ENCODE results near the gene TM9SF2. TPM values are rescaled to one million over a fixed set of nuclear protein-coding genes. Genes with fewer than 3 reads are reported as not detected.
A peak's percentile ranks its signal among the peaks of the same experiment; 100 is the strongest.

The TM9SF2 gene
- total and polyA plus RNA-seq, 4 experiments from 2014 or later = 60.0 to 126 (median 83.1) TPM

DNA sequence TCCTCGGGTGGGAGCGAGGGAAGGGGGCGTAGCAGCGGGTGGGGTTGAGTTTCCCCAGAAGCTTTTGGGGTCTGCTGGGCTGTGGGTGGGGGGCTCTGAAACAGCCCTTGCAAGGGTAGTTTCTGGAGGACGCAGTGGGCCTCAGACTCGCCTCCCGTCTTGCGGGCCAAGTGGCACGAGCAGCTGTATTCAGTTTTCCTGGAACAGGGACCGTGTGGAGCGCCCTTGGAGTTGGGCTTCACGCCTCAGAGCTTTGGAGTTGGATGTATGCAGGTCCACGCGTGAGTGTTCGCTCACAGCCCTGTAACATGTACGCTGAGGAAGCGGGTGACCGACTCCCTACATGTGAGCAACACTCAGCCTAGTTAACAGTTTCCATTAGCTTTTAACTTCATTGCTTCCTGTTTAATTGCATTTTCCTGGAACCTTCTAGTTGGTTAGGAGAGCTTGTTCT, 603 bp downstream of the TM9SF2 start:
- CTCF ChIA-PET (ENCODE audit: partially characterized antibody) = interaction anchor here (0.9 to 2.8 kb wide), 13 partner anchors 10 to 244 kb away, joined by 3 to 21 read pairs (median 4); partner anchors contain the start of gene GPR18
- Mint-ChIP-seq H3K4me1 (peaks cover 49 to 94% (median 72%) of the 10 kb centered on the region in 4 donors), H3K36me3 (peaks cover 3 to 23% of the 10 kb centered on the region in 2 donors), H3K9me3 (peaks cover 0 to 5% (median 0%) of the 10 kb centered on the region in 8 donors), H3K4me3 (peak overlapping the region; percentile 89 to 99 (median 98)), H3K27ac (peak overlapping the region; percentile 98 to 99 (median 98)), H3K27me3 (no peaks in the 10 kb centered on the region)
- H3K27me3 ChIP-seq (ENCODE audit: insufficient read depth, low read length) = no peaks in the 10 kb centered on the region
- peak overlapping the region; percentile 57 to 72 for H3K4me3 ChIP-seq (ENCODE audit: low read length in 2 of 2)
- peak in 3 of 5 donors; percentile 4 to 53 (median 23) for DNase-seq
- peaks cover 86% of the 10 kb centered on the region for H3K4me1 ChIP-seq (ENCODE audit: insufficient read depth, low read length)
- no peaks in the 10 kb centered on the region for H3K9me3 ChIP-seq (ENCODE audit: control insufficient read depth in 1 of 2, low read length in 2 of 2)
- H3K27ac ChIP-seq (ENCODE audit: low read depth, low read length) = peak overlapping the region; percentile 86
- POLR2A ChIA-PET (ENCODE audit: partially characterized antibody) = interaction anchor here (0.8 to 2.6 kb wide), 23 partner anchors 9 to 316 kb away, joined by 3 to 16 read pairs (median 4); partner anchors contain the start of genes CLYBL and UBAC2
- H3K36me3 ChIP-seq (ENCODE audit: insufficient read depth, low read length) = no peaks in the 10 kb centered on the region
- intact Hi-C loops (cut with micrococcal nuclease) = loop anchor here (2.0 to 5.0 kb wide), 3 partner anchors 17 to 325 kb away; no protein-coding TSS in a partner anchor

DNA sequence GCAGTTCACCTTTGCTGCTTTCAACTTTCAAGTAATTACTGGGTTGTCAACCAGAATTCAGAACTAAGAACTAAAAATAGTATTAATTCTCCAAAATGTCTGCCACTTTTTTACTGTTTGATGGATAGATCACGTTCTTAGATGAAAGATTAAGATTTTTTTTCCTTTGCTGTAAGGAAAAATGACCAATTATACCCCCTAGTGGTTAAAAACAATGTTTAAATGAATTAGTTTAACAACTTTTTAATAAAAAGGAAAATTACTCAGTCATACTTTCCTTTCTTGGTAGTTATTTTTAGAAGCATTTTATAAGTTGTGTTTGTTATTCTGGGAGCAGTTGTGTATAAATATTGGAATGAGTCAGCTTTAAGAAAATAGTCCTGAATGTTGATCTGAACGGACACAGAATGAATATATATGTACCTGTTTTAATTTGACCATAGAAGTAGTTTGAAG, 4.6 kb downstream of the TM9SF2 start:
- Mint-ChIP-seq H3K4me1 (peaks cover 53 to 89% (median 69%) of the 10 kb centered on the region in 4 donors), H3K27ac (peak overlapping the region in 4 of 7 donors; percentile 45 to 86 (median 62)), H3K27me3 (no peaks in the 10 kb centered on the region), H3K4me3 (peak overlapping the region in 7 of 8 donors; percentile 2 to 50 (median 40)), H3K9me3 (peaks cover 0 to 5% (median 0%) of the 10 kb centered on the region in 8 donors), H3K36me3 (peaks cover 33 to 44% of the 10 kb centered on the region in 2 donors)
- H3K4me1 ChIP-seq (ENCODE audit: insufficient read depth, low read length) = peaks cover 64% of the 10 kb centered on the region
- peak in 4 of 5 donors; percentile 32 to 45 (median 33) for DNase-seq
- no peaks in the 10 kb centered on the region for H3K9me3 ChIP-seq (ENCODE audit: control insufficient read depth in 1 of 2, low read length in 2 of 2)
- ChIA-PET POLR2A (ENCODE audit: partially characterized antibody) (interaction anchor here (1.2 to 1.3 kb wide), 2 partner anchors 10 to 101 kb away, joined by 4 read pairs; partner anchors contain the start of gene CLYBL), CTCF (ENCODE audit: partially characterized antibody) (interaction anchor here (0.6 to 6.3 kb wide), 19 partner anchors 10 to 236 kb away, joined by 3 to 58 read pairs (median 4); no protein-coding TSS in a partner anchor)
- peaks cover 12% of the 10 kb centered on the region for H3K36me3 ChIP-seq (ENCODE audit: insufficient read depth, low read length)
- intact Hi-C loops (cut with micrococcal nuclease) = loop anchor here (1.0 kb wide), 1 partner anchor 64 kb away; no protein-coding TSS in a partner anchor
- H3K27ac ChIP-seq (ENCODE audit: low read depth, low read length) = no peak overlapping the region
- no peak overlapping the region for H3K4me3 ChIP-seq (ENCODE audit: low read length in 2 of 2)
- H3K27me3 ChIP-seq (ENCODE audit: insufficient read depth, low read length) = no peaks in the 10 kb centered on the region

DNA sequence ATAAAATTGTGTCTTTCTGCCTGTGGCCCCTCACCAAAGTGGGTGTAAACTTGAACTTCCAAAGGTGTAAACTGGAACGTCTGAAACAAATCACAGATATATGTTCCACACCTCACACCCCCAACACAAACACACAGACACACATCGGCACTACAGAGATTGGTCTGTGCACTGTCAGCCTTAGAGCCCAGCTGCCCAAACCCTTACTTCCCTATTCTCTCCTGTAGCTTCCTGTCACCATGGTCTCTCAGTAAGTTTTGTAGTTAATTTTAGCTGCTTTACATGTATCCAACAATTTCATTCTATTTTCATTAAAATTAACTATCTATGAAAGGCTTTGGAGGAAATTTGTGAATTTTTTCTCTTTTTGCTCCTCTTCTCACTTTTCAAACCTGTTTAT, 5.4 kb downstream of the TM9SF2 start:
- Histone ChIP-seq H3K4me1 (ENCODE audit: insufficient read depth, low read length) (peaks cover 71% of the 10 kb centered on the region), H3K36me3 (ENCODE audit: insufficient read depth, low read length) (peaks cover 12% of the 10 kb centered on the region), H3K4me3 (ENCODE audit: low read length in 2 of 2) (no peak overlapping the region), H3K9me3 (ENCODE audit: control insufficient read depth in 1 of 2, low read length in 2 of 2) (no peaks in the 10 kb centered on the region), H3K27me3 (ENCODE audit: insufficient read depth, low read length) (no peaks in the 10 kb centered on the region), H3K27ac (ENCODE audit: low read depth, low read length) (no peak overlapping the region)
- Mint-ChIP-seq H3K27ac (peak overlapping the region in 5 of 7 donors; percentile 21 to 74 (median 62)), H3K27me3 (no peaks in the 10 kb centered on the region), H3K4me3 (peak overlapping the region in 4 of 8 donors; percentile 8 to 44 (median 39)), H3K4me1 (peaks cover 59 to 89% (median 72%) of the 10 kb centered on the region in 4 donors), H3K36me3 (peaks cover 40 to 44% of the 10 kb centered on the region in 2 donors), H3K9me3 (peaks cover 0 to 5% (median 0%) of the 10 kb centered on the region in 8 donors)
- intact Hi-C loops (cut with micrococcal nuclease) = no loop called here
- ChIA-PET POLR2A (ENCODE audit: partially characterized antibody) (interaction anchor here (0.7 to 1.1 kb wide), 3 partner anchors 8 to 10 kb away, joined by 3 to 4 read pairs (median 3); no protein-coding TSS in a partner anchor), CTCF (ENCODE audit: partially characterized antibody) (interaction anchor here (0.6 to 6.3 kb wide), 18 partner anchors 10 to 1083 kb away, joined by 3 to 58 read pairs (median 4); no protein-coding TSS in a partner anchor)
- DNase-seq = no peak

DNA sequence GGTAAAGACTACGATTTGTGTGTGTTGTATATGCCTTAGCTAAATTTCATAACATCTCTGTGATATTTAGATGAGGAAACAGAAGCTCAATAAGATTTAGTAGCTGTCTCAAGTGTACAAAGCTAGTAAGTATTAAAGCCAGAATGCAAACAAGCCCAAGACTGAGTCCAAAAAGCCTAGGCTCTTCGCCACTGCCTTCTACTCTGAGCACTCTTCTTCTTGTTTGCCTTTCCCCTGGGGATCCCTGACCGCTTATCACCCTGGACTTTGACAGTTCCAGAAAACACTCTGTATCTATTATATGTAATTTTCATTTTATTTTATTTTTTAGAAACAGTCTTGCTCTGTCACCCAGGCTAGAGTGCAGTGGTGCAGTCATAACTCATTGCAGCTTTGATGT, 5.8 kb downstream of the TM9SF2 start:
- ChIA-PET POLR2A (ENCODE audit: partially characterized antibody) (interaction anchor here (1.0 to 1.1 kb wide), 2 partner anchors 8 to 9 kb away, joined by 3 to 4 read pairs; no protein-coding TSS in a partner anchor), CTCF (ENCODE audit: partially characterized antibody) (interaction anchor here (0.6 to 6.3 kb wide), 16 partner anchors 9 to 1083 kb away, joined by 3 to 58 read pairs (median 4); no protein-coding TSS in a partner anchor)
- Mint-ChIP-seq H3K4me3 (peak overlapping the region in 3 of 8 donors; percentile 8 to 41 (median 19)), H3K27me3 (no peaks in the 10 kb centered on the region), H3K36me3 (peaks cover 40 to 41% of the 10 kb centered on the region in 2 donors), H3K27ac (peak overlapping the region in 3 of 7 donors; percentile 45 to 74 (median 64)), H3K4me1 (peaks cover 60 to 89% (median 75%) of the 10 kb centered on the region in 4 donors), H3K9me3 (peaks cover 0 to 5% (median 0%) of the 10 kb centered on the region in 8 donors)
- DNase-seq = no peak
- Histone ChIP-seq H3K4me3 (ENCODE audit: low read length in 2 of 2) (no peak overlapping the region), H3K27ac (ENCODE audit: low read depth, low read length) (no peak overlapping the region), H3K4me1 (ENCODE audit: insufficient read depth, low read length) (peaks cover 75% of the 10 kb centered on the region), H3K36me3 (ENCODE audit: insufficient read depth, low read length) (peaks cover 12% of the 10 kb centered on the region), H3K9me3 (ENCODE audit: control insufficient read depth in 1 of 2, low read length in 2 of 2) (no peaks in the 10 kb centered on the region), H3K27me3 (ENCODE audit: insufficient read depth, low read length) (no peaks in the 10 kb centered on the region)
- intact Hi-C loops (cut with micrococcal nuclease) = no loop called here

DNA sequence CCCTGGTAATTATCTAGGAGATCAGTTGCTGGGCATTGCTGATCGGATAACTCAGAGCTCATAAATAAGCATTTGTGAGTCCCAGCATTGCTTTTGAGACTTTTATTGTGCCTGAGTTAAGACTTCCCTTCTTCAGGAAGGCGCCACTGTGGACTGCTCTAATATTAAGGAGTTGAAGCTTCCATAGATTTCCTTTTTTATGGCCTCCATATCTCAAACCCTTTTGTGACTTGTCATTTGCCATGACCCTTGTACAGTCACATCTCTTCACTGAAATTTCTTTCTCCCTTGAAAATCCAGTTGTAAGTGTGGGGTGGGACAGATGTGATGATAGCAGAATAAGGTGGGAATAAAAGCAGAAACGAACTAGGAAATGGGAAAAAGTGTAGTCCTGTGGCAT, 6.3 kb downstream of the TM9SF2 start:
- CTCF ChIA-PET (ENCODE audit: partially characterized antibody) = interaction anchor here (0.9 to 6.3 kb wide), 8 partner anchors 11 to 331 kb away, joined by 3 to 58 read pairs (median 4); no protein-coding TSS in a partner anchor
- peaks cover 75% of the 10 kb centered on the region for H3K4me1 ChIP-seq (ENCODE audit: insufficient read depth, low read length)
- H3K27me3 Mint-ChIP-seq = no peaks in the 10 kb centered on the region
- H3K27ac Mint-ChIP-seq = peak overlapping the region in 2 of 7 donors; percentile 3 to 28
- POLR2A ChIA-PET (ENCODE audit: partially characterized antibody) = interaction anchor here (1.0 to 1.1 kb wide), 2 partner anchors 9 kb away, joined by 3 to 4 read pairs; no protein-coding TSS in a partner anchor
- no peaks in the 10 kb centered on the region for H3K27me3 ChIP-seq (ENCODE audit: insufficient read depth, low read length)
- H3K9me3 ChIP-seq (ENCODE audit: control insufficient read depth in 1 of 2, low read length in 2 of 2) = no peaks in the 10 kb centered on the region
- DNase-seq = no peak
- no peak overlapping the region for H3K27ac ChIP-seq (ENCODE audit: low read depth, low read length)
- peaks cover 38 to 40% of the 10 kb centered on the region in 2 donors for H3K36me3 Mint-ChIP-seq
- H3K4me3 ChIP-seq (ENCODE audit: low read length in 2 of 2) = no peak overlapping the region
- H3K4me1 Mint-ChIP-seq = peaks cover 60 to 89% (median 75%) of the 10 kb centered on the region in 4 donors
- peak overlapping the region in 1 of 8 donors; percentile 36 for H3K4me3 Mint-ChIP-seq
- peaks cover 0 to 5% (median 0%) of the 10 kb centered on the region in 8 donors for H3K9me3 Mint-ChIP-seq
- peaks cover 12% of the 10 kb centered on the region for H3K36me3 ChIP-seq (ENCODE audit: insufficient read depth, low read length)
- intact Hi-C loops (cut with micrococcal nuclease) = no loop called here

DNA sequence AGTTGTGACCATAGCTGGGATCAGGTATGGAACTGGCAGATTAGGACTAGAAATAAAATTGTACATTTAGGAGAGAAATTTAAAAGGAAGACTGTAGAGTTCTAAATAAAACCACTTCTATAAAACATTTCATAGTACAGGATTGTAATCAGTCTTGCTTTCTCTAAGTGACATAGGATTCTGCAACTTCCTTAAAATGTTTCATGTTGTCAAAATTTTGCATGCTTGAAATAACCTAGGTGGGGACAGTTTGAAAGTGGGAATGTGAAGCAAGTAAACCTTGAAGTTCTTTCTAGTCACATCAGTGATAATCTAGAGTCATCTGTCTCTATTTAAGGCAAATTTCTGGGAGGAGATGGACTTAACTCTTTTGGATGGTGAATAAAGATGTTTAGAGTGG, 6.7 kb downstream of the TM9SF2 start:
- no peak for DNase-seq

More for the DNA sequence above, 6.7 kb downstream of the TM9SF2 start:
- H3K9me3 Mint-ChIP-seq = peaks cover 0 to 5% (median 0%) of the 10 kb centered on the region in 8 donors
- H3K27ac ChIP-seq (ENCODE audit: low read depth, low read length) = no peak overlapping the region
- H3K27me3 ChIP-seq (ENCODE audit: insufficient read depth, low read length) = no peaks in the 10 kb centered on the region
- CTCF ChIA-PET (ENCODE audit: partially characterized antibody) = interaction anchor here (1.3 to 6.3 kb wide), 2 partner anchors 66 to 242 kb away, joined by 3 to 58 read pairs; no protein-coding TSS in a partner anchor
- no peak overlapping the region for H3K4me3 ChIP-seq (ENCODE audit: low read length in 2 of 2)
- H3K4me1 Mint-ChIP-seq = peaks cover 63 to 89% (median 76%) of the 10 kb centered on the region in 4 donors
- intact Hi-C loops (cut with micrococcal nuclease) = no loop called here
- H3K36me3 Mint-ChIP-seq = peaks cover 40% of the 10 kb centered on the region in 2 donors
- no peaks in the 10 kb centered on the region for H3K27me3 Mint-ChIP-seq
- H3K9me3 ChIP-seq (ENCODE audit: control insufficient read depth in 1 of 2, low read length in 2 of 2) = no peaks in the 10 kb centered on the region
- peak overlapping the region in 2 of 8 donors; percentile 12 to 36 for H3K4me3 Mint-ChIP-seq
- H3K4me1 ChIP-seq (ENCODE audit: insufficient read depth, low read length) = peaks cover 75% of the 10 kb centered on the region
- POLR2A ChIA-PET (ENCODE audit: partially characterized antibody) = no interaction called here
- peaks cover 12% of the 10 kb centered on the region for H3K36me3 ChIP-seq (ENCODE audit: insufficient read depth, low read length)
- H3K27ac Mint-ChIP-seq = peak overlapping the region in 2 of 7 donors; percentile 25 to 28

All from CD4-positive, alpha-beta memory T cell (primary cell).